COR-L47 (cell line): ENCODE measurements around the gene RABGAP1L.
A peak's percentile ranks its signal among the peaks of the same experiment; 100 is the strongest.
"Not testable (repeated sequence)": the region's sequence is repeated elsewhere in the genome, so short reads cannot be mapped to it uniquely, and the experiment has no call there.

ENCODE experiments used
- DNase-seq: peaks from one replicate; lab custom pipeline; 2025; lab: John Stamatoyannopoulos, UW

The RABGAP1L gene

DNA sequence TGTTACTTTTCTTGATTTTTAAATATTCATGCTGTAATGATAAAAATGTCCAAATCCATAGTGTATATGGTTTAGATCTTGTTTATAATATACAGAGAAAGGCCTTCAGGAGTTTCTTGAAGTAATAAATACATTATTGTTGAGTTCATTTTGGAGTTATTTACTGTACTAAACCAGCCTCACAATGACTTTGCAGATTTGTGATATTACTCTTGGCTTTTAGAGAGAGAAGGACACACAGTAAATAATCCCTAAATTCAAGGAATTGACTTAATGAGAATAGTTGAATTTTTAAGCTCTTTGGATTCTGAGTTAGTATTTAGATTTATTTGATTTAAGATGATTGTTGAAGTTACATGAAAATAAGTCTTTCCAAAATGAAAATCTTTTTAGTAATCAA lies 38.9 kb downstream of the RABGAP1L start:
- no peak for DNase-seq

GRCh38 chr1:174200746-174201145 lies 41.4 kb downstream of the RABGAP1L start:
- DNase-seq = no peak

DNA sequence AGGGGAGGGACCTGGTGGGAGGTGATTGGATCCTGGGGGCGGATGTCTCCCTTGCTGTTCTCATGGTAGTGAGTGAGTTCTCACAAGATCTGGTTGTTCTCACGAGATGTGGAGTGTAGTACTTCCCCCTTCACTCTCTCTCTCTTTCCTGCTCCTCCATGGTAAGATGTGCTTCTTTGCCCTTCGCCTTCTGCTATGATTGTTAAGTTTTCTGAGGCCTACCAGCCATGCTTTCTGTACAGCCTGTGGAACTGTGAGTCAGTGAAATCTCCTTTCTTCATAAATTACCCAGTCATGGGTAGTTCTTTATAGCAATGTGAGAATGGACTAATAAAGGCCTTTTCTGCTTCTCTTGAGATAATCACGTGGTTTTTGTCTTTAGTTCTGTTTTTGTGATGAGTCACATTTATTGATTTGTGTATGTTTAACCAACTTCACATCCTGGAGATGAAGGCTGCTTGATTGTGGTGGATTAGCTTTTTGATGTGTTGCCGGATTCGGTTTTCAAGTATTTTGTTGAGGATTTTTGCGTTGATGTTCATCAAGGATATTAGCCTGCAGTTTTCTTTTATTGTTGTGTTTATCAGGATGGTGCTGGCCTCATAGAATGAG lies 45.5 kb downstream of the RABGAP1L start:
- DNase-seq = no peak

DNA sequence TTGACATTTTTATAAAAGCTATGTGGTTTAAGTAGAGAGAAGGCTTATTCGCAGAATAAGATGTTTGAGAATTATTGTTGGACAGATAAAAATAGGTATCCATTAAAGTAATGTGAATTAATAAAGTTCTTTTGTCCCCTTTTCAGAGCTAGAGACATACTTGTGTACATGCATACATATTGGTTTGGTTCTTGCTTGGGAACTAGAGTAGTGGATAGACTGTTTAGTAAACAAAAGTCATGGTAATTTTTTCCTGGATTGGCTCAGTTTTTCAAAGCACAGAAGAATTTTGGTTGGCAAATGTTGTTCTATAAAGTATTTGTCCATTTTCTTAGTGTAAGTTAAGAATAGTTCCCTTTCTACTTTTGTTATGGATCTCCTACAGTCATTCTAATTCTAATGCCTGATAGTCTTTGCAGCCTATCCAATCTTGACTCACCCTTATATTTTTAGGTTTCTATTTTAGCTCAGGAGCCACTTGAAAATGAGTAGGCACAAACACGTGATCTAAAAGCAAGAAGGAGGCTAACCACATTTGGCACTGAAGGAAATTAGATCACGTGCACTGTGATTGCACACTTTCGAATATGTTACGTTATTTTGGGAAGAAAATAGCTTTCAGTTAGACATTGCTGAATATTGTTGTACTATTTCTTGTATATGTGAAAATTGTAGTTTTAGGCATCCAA lies 47.0 kb downstream of the RABGAP1L start:
- no peak for DNase-seq

DNA sequence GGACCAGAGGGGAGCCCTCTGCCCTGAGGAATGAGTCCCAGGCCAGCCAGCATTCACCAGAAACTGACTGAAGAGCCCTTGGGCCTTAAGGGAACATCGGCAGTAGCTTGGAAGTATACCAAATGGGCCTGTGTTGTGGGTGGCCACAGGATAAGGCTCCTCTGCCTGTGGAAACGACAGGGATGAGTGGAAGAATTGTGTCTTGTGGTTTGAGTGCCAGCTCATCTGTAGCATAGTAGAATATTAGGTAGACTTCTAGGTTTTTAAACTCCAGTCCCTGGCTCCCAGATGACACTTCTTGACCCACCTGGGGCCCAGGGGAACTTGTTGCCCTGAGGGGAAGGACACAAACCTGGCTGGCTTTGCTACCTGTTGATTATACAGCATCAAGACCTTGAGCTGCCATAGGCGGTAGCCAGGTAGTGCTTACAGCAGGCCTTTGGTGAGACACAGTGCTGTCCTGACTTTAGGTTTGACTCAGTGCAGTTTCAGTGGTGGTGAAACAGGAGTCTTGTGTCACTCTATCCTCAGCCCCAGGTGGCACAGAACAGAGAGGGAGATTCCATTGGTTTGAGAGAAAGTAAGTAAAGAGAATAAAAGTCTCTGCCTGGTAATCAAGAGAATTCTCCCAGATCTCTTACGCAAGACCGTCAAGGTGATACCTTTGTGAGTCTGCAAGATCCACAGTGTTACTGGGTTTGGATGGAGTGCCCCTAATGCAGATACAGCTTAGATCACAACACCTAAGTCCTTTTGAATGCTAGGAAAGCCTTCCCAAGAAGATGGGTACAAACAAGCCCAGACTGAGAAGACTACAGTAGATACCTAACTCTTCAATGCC lies 50.2 kb downstream of the RABGAP1L start:
- no peak for DNase-seq

GRCh38 chr1:174211486-174211885 lies 52.2 kb downstream of the RABGAP1L start:
- DNase-seq = no peak

- DNase-seq = no peak
Measured at GRCh38 chr1:174215766-174216165, 56.4 kb downstream of the RABGAP1L start.

DNA sequence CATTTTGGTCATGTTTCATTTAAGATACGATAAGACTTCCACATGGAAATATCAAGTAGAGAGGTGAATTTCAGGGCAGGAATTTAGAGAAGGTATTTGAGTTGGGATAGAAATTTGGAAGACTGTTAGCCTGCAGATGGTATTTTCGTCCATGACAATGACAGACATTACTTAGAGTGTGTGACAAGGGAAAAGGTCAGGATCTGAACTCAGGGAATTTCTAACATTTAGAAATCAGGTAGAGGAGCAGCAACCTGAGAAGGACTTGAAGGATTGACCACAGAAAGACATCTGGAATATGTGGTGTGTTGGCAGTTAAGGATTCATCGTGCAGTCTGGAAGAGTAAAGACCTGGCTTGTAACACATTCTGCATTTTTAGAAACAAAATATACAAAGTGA lies 57.9 kb downstream of the RABGAP1L start:
- no peak for DNase-seq

GRCh38 chr1:174217787-174218574 lies 58.7 kb downstream of the RABGAP1L start:
- peak; percentile 4 for DNase-seq

DNA sequence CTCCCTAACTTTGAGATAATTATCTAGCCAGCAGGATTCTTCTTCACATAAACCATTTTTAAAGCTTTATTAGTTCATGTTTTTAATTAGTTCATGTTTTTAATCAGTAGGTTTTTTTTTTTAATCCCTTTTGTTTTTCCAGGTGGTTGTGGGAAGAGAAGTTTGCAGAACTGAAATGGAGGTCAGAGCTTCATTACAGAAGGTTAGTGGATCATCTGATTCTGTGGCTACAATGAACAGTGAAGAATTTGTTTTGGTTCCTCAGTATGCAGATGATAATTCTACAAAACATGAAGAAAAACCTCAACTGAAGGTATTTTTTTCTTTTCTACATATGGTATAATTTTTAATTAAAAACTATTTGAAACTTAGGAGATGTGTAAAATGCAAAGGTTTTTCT lies 59.7 kb downstream of the RABGAP1L start:
- no peak for DNase-seq

DNA sequence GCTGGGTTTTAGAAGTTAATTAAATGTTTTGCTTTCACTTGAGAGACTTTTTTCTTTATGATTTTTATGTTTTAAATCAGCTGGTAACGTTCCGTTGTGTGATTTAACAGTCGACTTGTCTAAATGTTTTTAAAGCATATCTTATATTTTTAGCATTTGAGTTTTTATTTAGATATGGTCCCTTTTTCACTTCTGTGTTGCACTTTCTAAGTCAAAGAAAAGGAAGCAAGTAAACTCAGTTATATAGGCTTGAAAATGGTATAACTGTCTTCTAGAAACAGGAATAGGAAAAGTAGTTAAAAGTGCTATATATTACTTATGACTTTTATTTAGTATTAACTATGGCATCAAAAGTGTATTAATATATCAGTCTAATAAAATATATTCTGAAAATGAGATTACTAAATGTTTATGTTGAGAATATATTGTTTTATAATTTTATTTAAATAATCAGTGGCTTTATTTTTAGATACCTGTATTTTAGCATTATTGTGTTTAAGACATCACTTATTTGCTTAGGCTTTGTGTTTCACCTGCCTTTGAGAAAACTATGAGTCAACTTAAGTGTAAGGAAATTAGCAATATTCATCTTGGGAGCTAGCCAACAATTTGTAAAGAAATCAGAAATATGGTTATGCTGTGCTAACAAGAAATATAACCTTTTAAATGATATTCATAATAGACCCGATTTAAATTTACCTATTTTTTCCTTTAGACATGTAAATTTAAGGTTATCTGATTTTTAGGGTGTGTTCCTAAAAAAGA lies 60.5 kb downstream of the RABGAP1L start:
- no peak for DNase-seq

- DNase-seq = no peak
Measured at GRCh38 chr1:174221681-174222080, 62.4 kb downstream of the RABGAP1L start.

DNA sequence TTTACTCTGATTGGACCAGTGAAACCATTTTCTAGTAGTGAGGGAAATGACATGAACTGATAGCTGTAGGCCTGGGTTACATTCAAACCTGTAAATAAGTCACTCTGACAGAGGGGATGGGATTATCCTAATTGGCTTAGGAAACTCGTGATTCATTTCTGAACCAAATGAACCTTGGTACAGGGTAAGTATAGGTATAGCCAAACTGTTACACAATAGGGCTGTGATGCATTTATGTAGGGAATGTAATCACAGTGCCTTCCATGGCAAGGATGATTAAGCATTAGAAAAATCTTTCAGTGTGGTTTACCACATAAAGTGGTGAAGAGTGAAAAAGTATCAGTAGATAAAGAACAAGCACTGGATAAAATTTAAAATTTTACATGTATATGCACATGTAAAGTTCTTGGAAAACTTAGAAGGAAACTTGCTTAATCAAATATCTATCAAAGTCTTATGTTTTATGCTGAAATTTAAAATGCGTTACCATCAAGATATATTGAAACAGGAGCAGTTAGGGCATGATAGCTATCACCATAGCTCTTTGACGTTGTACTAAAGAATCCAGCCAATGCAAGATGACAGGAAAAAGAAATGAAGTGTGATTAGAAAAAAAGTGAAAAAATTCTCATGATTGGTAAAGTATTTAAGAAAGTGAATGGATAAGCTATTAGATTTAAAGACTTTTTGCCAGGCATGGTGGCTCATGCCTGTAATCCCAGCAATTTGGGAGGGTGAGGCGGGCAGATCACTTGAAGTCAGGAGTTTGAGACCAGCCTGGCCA lies 63.0 kb downstream of the RABGAP1L start:
- no peak for DNase-seq

DNA sequence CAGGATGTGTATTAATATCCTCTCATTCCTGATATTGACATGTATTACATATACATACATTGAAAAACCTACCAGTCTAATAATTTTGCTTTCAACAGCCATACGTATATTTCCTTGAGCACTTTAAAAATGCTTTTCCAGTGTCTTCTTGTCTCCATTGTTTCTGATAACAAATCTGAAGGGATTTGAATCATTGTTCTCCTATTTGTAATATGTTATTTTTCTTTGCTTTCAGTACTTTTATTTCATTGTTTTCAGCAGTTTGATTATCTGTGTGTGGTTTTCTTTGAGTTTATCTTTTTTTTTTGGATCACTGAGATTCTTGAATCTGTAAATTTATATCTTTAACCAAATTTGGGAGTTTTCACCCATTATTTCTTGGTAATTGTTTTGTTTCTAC lies 65.3 kb downstream of the RABGAP1L start:
- no peak for DNase-seq

GRCh38 chr1:174225499-174226204 lies 66.3 kb downstream of the RABGAP1L start:
- no peak for DNase-seq

- DNase-seq = no peak
Measured at GRCh38 chr1:174230399-174230798, 71.1 kb downstream of the RABGAP1L start.

GRCh38 chr1:174232761-174233160 lies 73.4 kb downstream of the RABGAP1L start:
- DNase-seq = no peak

- DNase-seq = not testable (repeated sequence)
Measured at GRCh38 chr1:174238845-174239501, 79.7 kb downstream of the RABGAP1L start.

DNA sequence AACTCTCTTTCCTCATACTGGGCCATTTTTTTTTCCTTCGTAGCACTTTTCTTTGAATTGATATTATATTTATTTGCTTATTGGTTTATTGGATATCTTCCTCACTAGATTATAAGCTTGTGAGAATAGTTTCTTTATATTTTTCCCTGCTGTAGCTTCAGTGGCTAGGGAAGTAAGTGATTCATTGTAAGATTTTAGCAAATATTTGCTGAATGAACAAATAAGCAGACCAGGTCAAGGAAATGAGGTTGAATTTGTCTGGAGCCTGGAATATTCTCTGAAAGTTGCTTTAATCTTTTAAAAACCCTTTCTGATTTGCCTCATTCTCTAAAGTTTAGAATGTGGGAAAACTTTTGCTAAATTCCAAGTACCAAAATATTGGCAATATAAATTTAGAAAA lies 80.2 kb downstream of the RABGAP1L start:
- DNase-seq = no peak
